ENCODE results near the gene PELI1. TPM values are rescaled to one million over a fixed set of nuclear protein-coding genes. Genes with fewer than 3 reads are reported as not detected.

The PELI1 gene
- total RNA-seq, 1 experiment from 2014 or later, result 61.0 TPM

- H3K9me3 ChIP-seq (ENCODE audit: control insufficient read depth, low read depth, low read length), result no peaks in the 10 kb centered on the region
- no peak overlapping the region for H3K27ac Mint-ChIP-seq
- no CpG with 5 or more reads among the region's 6 CpGs for WGBS (ENCODE audit: extremely low coverage, insufficient read length, low lambda C conversion rate)
These were observed 47.9 kb upstream of the PELI1 start for GRCh38 chr2:64192125-64192479.

More at GRCh38 chr2:64192125-64192479, 47.9 kb upstream of the PELI1 start:
- Histone ChIP-seq H3K23me2 (ENCODE audit: insufficient read length, low read depth, low read length, poor library complexity, severe bottlenecking) (no peaks in the 10 kb centered on the region), H4K8ac (replicated peaks; ENCODE audit: insufficient read length, low read depth, low read length) (no peak overlapping the region), H2BK5ac (ENCODE audit: insufficient read length, low read length) (no peak overlapping the region), H2AK5ac (ENCODE audit: insufficient read length, low read length) (no peak overlapping the region), H2BK15ac (ENCODE audit: low read depth, low read length) (no peak overlapping the region), H3K56ac (ENCODE audit: insufficient read length, low read depth, low read length) (no peak overlapping the region), H3K18ac (ENCODE audit: insufficient read length, low read depth, low read length) (no peak overlapping the region), H3T11ph (ENCODE audit: low read length) (no peak overlapping the region), H2BK12ac (ENCODE audit: insufficient read length, low read depth, low read length) (no peak overlapping the region), H3K79me1 (ENCODE audit: insufficient read depth, low read depth, low read length, poor library complexity, severe bottlenecking) (no peaks in the 10 kb centered on the region), H2BK120ac (ENCODE audit: low read depth, low read length, poor library complexity, severe bottlenecking) (no peak overlapping the region), H2BK20ac (ENCODE audit: low read depth, low read length, poor library complexity, severe bottlenecking) (no peak overlapping the region), H4K91ac (ENCODE audit: insufficient read length, low read depth, low read length) (no peak overlapping the region), H2AFZ (ENCODE audit: low read length) (no peak overlapping the region), H3K4me2 (ENCODE audit: insufficient read depth, insufficient read length, low read length) (no peak overlapping the region), H3K27ac (ENCODE audit: insufficient read length, low read depth, low read length) (no peak overlapping the region), H3K27me3 (ENCODE audit: insufficient read depth, low read length) (no peaks in the 10 kb centered on the region), H4K5ac (ENCODE audit: insufficient read length, low read depth, low read length) (no peak overlapping the region), H3K79me2 (ENCODE audit: insufficient read depth, low read length) (no peaks in the 10 kb centered on the region), H3K4me1 (ENCODE audit: insufficient read depth, low read length) (peaks cover 3% of the 10 kb centered on the region), H3K14ac (ENCODE audit: insufficient read depth, low read length) (no peak overlapping the region), H4K20me1 (ENCODE audit: control insufficient read depth, insufficient read depth, insufficient read length) (no peaks in the 10 kb centered on the region), H3K4ac (ENCODE audit: low read depth, low read length) (no peak overlapping the region), H3K9ac (ENCODE audit: extremely low read depth, insufficient read length, low read length) (no peak overlapping the region), H3K23ac (ENCODE audit: insufficient read length, low read depth, low read length) (no peak overlapping the region)
- H3K36me3 Mint-ChIP-seq (ENCODE audit: insufficient read depth in 1 of 3, low read depth in 3 of 3), result no peaks in the 10 kb centered on the region; a peak in 1 of 7 replicates
- no peak for TF ChIP-seq CTCF (conservative IDR thresholded peaks at IDR 0.05)
- H3K4me3 Mint-ChIP-seq, result no peak overlapping the region
- no peak for DNase-seq
- H3K27me3 Mint-ChIP-seq (ENCODE audit: low read depth), result no peaks in the 10 kb centered on the region
- H3K9me3 Mint-ChIP-seq, result no peaks in the 10 kb centered on the region
- H3K4me1 Mint-ChIP-seq, result peaks cover 47 to 53% of the 10 kb centered on the region in 2 experiments

Measured in H9 (cell line).